Lower leg skin (tissue), 3 donors: ENCODE results near the gene CCDC18.
"Not testable (repeated sequence)": the region's sequence is repeated elsewhere in the genome, so short reads cannot be mapped to it uniquely, and the experiment has no call there.

Experiments
- POLR2A ChIP-seq, 2 donors: fragments of 450-650 bp; IDR thresholded peaks; one replicate each; pipeline ENCODE4 v1.6.1; 2016 to 2017; ENCODE audit warnings: antibody characterized with exemption in 2 of 2, mild to moderate bottlenecking in 1 of 2, moderate library complexity in 1 of 2
- TF ChIP-seq, protein P1 (sequence below), 3 donors: fragments of 450-650 bp; IDR thresholded peaks; one replicate each; pipeline ENCODE4 v1.5.1; 2016; ENCODE audit warnings: antibody characterized with exemption in 3 of 3, mild to moderate bottlenecking in 3 of 3, moderate library complexity in 2 of 3

DNA sequence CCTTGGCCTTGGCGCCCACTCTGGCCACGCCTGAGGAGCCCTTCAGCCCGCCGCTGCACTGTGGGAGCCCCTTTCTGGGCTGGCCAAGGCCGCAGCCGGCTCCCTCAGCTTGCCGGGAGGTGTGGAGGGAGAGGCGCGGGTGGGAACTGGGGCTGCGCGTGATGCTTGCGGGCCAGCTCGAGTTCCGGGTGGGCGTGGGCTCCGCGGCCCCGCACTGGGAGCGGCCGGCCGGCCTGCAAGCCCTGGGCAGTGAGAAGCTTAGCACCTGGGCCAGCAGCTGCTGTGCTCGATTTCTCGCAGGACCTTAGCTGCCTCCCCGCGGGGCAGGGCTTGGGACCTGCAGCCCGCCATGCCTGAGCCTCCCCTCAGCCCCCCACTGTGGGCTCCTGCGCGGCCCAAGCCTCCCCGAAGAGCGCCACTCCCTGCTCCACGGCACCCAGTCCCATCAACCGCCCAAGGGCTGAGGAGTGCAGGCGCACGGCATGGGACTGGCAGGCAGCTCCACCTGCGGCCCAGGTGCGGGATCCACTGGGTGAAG lies 10.3 kb upstream of the CCDC18 start:
- TF ChIP-seq POLR2A (IDR thresholded peaks at IDR 0.05): not testable (repeated sequence)
- TF ChIP-seq, protein P1, sequence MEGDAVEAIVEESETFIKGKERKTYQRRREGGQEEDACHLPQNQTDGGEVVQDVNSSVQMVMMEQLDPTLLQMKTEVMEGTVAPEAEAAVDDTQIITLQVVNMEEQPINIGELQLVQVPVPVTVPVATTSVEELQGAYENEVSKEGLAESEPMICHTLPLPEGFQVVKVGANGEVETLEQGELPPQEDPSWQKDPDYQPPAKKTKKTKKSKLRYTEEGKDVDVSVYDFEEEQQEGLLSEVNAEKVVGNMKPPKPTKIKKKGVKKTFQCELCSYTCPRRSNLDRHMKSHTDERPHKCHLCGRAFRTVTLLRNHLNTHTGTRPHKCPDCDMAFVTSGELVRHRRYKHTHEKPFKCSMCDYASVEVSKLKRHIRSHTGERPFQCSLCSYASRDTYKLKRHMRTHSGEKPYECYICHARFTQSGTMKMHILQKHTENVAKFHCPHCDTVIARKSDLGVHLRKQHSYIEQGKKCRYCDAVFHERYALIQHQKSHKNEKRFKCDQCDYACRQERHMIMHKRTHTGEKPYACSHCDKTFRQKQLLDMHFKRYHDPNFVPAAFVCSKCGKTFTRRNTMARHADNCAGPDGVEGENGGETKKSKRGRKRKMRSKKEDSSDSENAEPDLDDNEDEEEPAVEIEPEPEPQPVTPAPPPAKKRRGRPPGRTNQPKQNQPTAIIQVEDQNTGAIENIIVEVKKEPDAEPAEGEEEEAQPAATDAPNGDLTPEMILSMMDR (IDR thresholded peaks at IDR 0.05): not testable (repeated sequence)
